SK-N-MC (cell line): ENCODE measurements around the gene KDM1B.
"Not testable (repeated sequence)": the region's sequence is repeated elsewhere in the genome, so short reads cannot be mapped to it uniquely, and the experiment has no call there.

Experiments used
- DNase-seq: peaks from one replicate; pipeline ENCODE4 v3.0.0-alpha.2; 2011; ENCODE audit warnings: low read depth, low spot score
- H3K27ac ChIP-seq: fragments of 200-600 bp; sonication (generic); 2 replicates; pipeline ENCODE4 v1.5.1; 2016; ENCODE audit warnings: mixed run types
- H3K36me3 ChIP-seq: fragments of 200-600 bp; sonication (generic); 2 replicates; pipeline ENCODE4 v1.6.1; 2017; ENCODE audit warnings: antibody characterized with exemption, low read length, mixed read lengths; ENCODE audit not compliant: insufficient read depth
- H3K4me3 ChIP-seq: fragments of 200-600 bp; sonication (generic); 2 replicates; pipeline ENCODE4 v1.5.1; 2016
- H3K9ac ChIP-seq: fragments of 200-600 bp; sonication (generic); 2 replicates; pipeline ENCODE4 v1.8.0; 2017; ENCODE audit warnings: mixed run types, mixed read lengths; ENCODE audit not compliant: insufficient read length
- H3K9me3 ChIP-seq: fragments of 200-600 bp; sonication (generic); 2 replicates; pipeline ENCODE4 v1.6.1; 2017; ENCODE audit warnings: low read depth, mild to moderate bottlenecking, antibody characterized with exemption, low read length, moderate library complexity, mixed read lengths
- EZH2 ChIP-seq: fragments of 200-600 bp; sonication (generic); IDR thresholded peaks from one replicate; pipeline ENCODE4 v1.6.1; 2017; ENCODE audit warnings: antibody characterized with exemption
- FOXP2 ChIP-seq: optimal IDR thresholded peaks from 2 replicates; pipeline ENCODE3; 2011; ENCODE audit warnings: mild to moderate bottlenecking, moderate library complexity; ENCODE audit not compliant: insufficient read depth; ENCODE audit errors: extremely low read length, control extremely low read depth
- POLR2AphosphoS5 ChIP-seq: IDR thresholded peaks from 2 replicates; pipeline ENCODE4 v1.6.1; 2012; ENCODE audit warnings: mild to moderate bottlenecking, low read depth, low read length, borderline replicate concordance

Gene KDM1B

DNA sequence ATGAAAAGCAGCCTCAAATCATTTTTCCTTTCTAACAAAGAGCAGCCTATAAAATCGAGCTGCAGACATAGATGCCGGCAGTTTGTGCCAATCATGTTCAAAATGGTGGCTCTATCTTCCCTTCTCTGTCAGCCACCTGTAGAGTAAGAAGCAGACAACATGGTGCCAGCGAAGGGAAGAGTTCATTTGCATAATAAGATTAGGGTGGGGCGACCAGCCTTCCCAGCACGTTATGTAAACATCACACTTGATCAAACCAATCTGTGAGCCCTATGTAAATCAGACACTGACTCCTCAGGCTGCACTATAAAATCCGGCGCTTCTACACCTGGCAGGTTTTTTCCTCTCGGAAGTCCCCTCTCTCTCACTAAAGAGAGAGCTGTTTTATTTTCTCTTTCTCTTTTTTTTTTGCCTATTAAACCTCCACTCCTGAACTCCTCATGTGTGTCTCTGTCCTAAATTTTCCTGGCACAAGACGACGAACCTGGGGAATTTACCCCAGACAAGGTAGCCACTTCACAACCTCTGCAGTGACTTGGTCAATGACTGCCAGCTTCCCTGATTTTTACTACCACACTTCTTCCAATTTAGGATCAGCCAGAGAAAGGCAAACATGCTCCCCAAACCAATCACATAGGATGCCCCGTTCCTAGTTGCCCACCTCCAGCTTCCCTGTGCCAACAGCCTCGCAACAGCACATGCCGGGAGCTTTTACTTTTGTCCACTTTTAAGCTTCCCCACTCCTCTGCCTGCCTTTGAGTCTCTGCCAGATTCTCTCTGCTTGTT is 13.2 kb upstream of the KDM1B start:
- no peak for DNase-seq
- TF ChIP-seq EZH2: no peak
- Histone ChIP-seq H3K36me3 (no peaks in the 10 kb centered on the region), H3K27ac (no peak overlapping the region), H3K9me3 (no peaks in the 10 kb centered on the region), H3K4me3 (no peak overlapping the region), H3K9ac (no peak overlapping the region)

DNA sequence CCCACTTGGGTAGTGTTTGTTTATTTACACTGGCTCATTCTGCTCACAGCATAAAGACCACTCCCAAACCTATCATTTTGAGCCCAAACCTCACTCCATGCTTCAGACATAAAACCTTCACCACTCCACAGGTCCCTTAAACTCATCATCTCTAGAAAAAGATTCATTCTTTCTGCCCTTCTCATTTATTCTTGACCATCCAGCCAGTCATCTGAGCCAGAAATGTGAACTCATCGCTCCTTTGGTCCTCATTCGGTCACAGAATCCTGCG is 12.7 kb upstream of the KDM1B start:
- Histone ChIP-seq H3K4me3 (no peak overlapping the region), H3K9ac (no peak overlapping the region), H3K36me3 (no peaks in the 10 kb centered on the region), H3K27ac (no peak overlapping the region), H3K9me3 (no peaks in the 10 kb centered on the region)
- DNase-seq: no peak
- TF ChIP-seq FOXP2: no peak
- TF ChIP-seq POLR2AphosphoS5: no peak
- no peak for TF ChIP-seq EZH2

DNA sequence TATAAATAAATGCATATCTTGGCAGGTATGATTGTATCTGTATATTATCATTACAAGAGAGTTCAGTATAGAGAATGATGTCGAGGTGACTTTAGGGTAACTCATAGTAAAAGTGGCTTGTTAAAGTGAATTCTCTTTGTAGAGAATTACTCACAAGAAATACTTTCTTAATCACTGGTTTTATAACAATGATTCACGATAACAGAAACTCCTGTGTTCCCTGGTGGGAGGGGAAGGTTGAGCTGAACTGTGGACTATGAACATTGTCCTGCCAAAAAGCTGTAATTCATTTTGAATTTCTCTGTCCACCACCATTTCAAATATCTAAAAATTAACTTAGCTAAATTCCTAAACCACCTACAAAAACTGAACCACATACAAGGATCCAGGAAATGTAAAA is 8.1 kb upstream of the KDM1B start:
- DNase-seq: no peak
- Histone ChIP-seq H3K9me3 (no peaks in the 10 kb centered on the region), H3K36me3 (no peaks in the 10 kb centered on the region), H3K27ac (no peak overlapping the region), H3K4me3 (no peak overlapping the region), H3K9ac (no peak overlapping the region)
- no peak for TF ChIP-seq FOXP2
- no peak for TF ChIP-seq EZH2
- TF ChIP-seq POLR2AphosphoS5: no peak

- H3K4me3 ChIP-seq: no peak overlapping the region
- H3K36me3 ChIP-seq: no peaks in the 10 kb centered on the region
- no peak overlapping the region for H3K27ac ChIP-seq
- TF ChIP-seq FOXP2 (no peak), EZH2 (no peak), POLR2AphosphoS5 (no peak)
- H3K9me3 ChIP-seq: no peaks in the 10 kb centered on the region
- H3K9ac ChIP-seq: no peak overlapping the region
- no peak for DNase-seq
Measured at GRCh38 chr6:18147616-18148015, 7.6 kb upstream of the KDM1B start.

DNA sequence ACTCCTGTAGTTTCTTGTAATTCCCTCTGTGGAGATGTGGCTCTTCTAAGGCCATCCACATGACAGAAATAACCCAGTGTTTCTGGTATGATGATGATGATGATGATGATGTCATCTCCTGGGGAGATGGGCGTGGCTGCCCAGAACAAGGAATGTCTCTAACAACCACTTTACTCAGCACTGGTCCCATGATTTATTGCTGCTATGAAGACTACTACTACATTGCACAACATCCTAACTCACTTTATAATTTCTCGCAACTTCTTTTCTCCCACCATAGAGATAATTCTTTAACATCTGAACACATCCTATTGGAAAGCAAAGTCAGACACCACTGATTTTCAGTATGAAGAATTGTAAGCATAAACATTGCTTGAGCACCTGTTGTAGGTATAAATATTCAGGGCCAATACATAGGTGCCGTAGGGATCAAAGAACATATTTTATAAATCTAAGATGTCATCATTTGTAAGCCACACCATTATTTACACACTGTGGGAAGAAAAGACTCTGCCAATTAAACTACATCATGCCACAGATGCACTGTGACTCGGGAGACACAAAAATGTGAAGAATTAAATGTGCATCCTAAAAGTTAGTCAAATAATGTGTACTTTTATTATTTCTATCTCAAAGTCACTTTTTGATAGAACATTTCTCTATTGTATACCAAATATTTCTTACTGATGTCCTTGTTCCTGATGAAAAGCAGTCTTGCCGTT is 6.8 kb upstream of the KDM1B start:
- no peak overlapping the region for H3K27ac ChIP-seq
- no peak overlapping the region for H3K9ac ChIP-seq
- H3K9me3 ChIP-seq: no peaks in the 10 kb centered on the region
- H3K36me3 ChIP-seq: no peaks in the 10 kb centered on the region
- DNase-seq: no peak
- no peak overlapping the region for H3K4me3 ChIP-seq
- no peak for TF ChIP-seq EZH2
- no peak for TF ChIP-seq FOXP2
- no peak for TF ChIP-seq POLR2AphosphoS5

DNA sequence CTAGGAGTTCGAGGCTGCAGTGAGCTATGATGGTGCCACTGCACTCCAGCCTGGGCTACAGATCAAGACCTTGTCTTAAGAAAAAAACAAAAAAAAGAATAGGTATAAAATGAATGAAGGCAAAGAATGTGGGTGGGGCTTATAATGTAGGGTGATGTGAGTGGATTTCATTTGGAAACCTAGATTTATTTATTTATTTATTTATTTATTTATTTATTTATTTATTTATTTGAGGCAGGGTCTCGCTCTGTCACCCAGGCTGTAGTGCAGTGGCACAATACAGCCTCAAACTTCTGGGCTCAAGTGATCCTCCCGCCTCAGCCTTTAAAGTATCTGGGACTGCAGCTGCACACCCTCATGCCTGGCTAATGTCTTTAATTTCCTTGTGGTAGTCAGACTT is 3.8 kb upstream of the KDM1B start:
- not testable (repeated sequence) for H3K36me3 ChIP-seq, H3K27ac ChIP-seq, H3K9ac ChIP-seq, DNase-seq, H3K9me3 ChIP-seq, H3K4me3 ChIP-seq

DNA sequence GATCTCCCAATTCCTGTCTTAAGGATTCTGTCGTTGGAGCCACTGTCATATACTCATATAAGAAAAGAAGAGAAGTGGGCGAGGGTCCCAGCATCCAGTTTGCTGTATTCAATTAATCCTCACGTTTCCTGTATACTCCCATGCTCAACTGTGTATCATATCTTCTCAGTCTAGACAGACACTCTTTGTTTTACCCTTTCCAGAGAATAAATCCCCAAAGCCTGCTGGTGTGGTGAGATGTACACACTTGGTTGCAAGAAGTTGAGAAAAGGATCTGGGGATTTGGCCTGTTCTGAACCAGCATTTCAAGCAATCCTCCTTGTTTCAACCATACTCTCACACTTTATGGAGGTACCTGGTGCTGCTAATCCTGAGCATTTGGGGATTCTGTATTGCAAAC is 3.4 kb upstream of the KDM1B start:
- Histone ChIP-seq H3K36me3 (no peaks in the 10 kb centered on the region), H3K9me3 (no peaks in the 10 kb centered on the region), H3K27ac (no peak overlapping the region), H3K9ac (no peak overlapping the region), H3K4me3 (no peak overlapping the region)
- no peak for TF ChIP-seq POLR2AphosphoS5
- TF ChIP-seq FOXP2: no peak
- TF ChIP-seq EZH2: no peak
- no peak for DNase-seq

DNA sequence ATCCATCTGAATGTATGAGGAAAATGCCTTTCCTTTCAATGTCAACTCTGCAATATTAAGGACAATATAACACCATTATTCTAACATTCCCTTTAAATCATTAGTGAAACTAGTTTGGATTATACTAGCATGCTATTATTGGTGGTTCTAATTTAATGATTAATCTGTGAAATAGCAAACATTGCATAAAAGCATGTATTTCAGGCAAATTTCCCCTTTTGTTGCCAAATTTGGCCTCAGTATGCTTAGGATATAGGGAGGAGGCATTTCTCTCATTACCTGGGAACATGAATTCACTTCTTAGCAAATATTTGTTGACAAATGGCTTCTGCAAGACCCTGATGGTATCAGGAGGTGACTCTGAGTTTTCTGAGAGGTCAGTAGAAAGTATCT is 1.9 kb upstream of the KDM1B start:
- H3K4me3 ChIP-seq: no peak overlapping the region

More for the DNA sequence above, 1.9 kb upstream of the KDM1B start:
- Histone ChIP-seq H3K27ac (no peak overlapping the region), H3K9me3 (no peaks in the 10 kb centered on the region), H3K9ac (no peak overlapping the region), H3K36me3 (no peaks in the 10 kb centered on the region)
- DNase-seq: no peak
- TF ChIP-seq FOXP2 (no peak), POLR2AphosphoS5 (no peak), EZH2 (no peak)
